AG04449 (cell line): ENCODE data around the gene ZNF771.
"Not testable (repeated sequence)": the region's sequence is repeated elsewhere in the genome, so short reads cannot be mapped to it uniquely, and the experiment has no call there.

ENCODE experiments used
- CTCF ChIA-PET: fragments of 350-600 bp; formaldehyde crosslinking; extraction: SDS; loops from one replicate; lab custom pipeline; 2021; ENCODE audit warnings: antibody characterized with exemption; lab: Yijun Ruan, JAX
- POLR2A ChIA-PET: fragments of 400-600, 350-600 bp; formaldehyde crosslinking; extraction: SDS; loops from one replicate; lab custom pipeline; 2020; ENCODE audit warnings: antibody characterized with exemption, inconsistent platforms; lab: Yijun Ruan, JAX
- DNase-seq: peaks from one replicate; pipeline ENCODE4 v3.0.0-alpha.2; 2010; ENCODE audit warnings: low read depth, low spot score
- H3K4me3 ChIP-seq: 2 replicates; pipeline ENCODE4 v1.5.1; 2011; ENCODE audit warnings: low read depth, mild to moderate bottlenecking, control low read depth, low read length
- CTCF ChIP-seq: IDR thresholded peaks from one replicate; pipeline ENCODE4 v1.5.1; 2011; ENCODE audit warnings: mild to moderate bottlenecking, moderate library complexity, low read length, control low read depth, inconsistent platforms; ENCODE audit not compliant: insufficient read depth; ENCODE audit errors: missing control alignments

Gene ZNF771

GRCh38 chr16:30456302-30456701 lies 48.9 kb downstream of the ZNF771 start:
- H3K4me3 ChIP-seq: no peak overlapping the region
- CTCF ChIA-PET: interaction anchor here (1.1 to 1.9 kb wide), 3 partner anchors 9 to 173 kb away, joined by 3 to 5 read pairs (median 5); no protein-coding TSS in a partner anchor
- DNase-seq: no peak
- POLR2A ChIA-PET: interaction anchor here (0.8 kb wide), 1 partner anchor 11 kb away, joined by 3 read pairs; the partner anchor contains the start of gene SEPHS2
- TF ChIP-seq CTCF: no peak

GRCh38 chr16:30457256-30457655 lies 49.9 kb downstream of the ZNF771 start:
- TF ChIP-seq CTCF: no peak
- DNase-seq: no peak
- H3K4me3 ChIP-seq: no peak overlapping the region
- ChIA-PET CTCF (interaction anchor here (0.6 to 2.1 kb wide), 5 partner anchors 9 to 172 kb away, joined by 3 to 15 read pairs (median 3); partner anchors contain the start of gene ZNF747), POLR2A (interaction anchor here (0.8 kb wide), 1 partner anchor 12 kb away, joined by 3 read pairs; the partner anchor contains the start of gene SEPHS2)

GRCh38 chr16:30457743-30458560 lies 50.5 kb downstream of the ZNF771 start:
- POLR2A ChIA-PET: no interaction called here
- H3K4me3 ChIP-seq: no peak overlapping the region
- CTCF ChIA-PET: interaction anchor here (0.8 to 2.1 kb wide), 3 partner anchors 10 to 172 kb away, joined by 3 to 15 read pairs (median 5); partner anchors contain the start of gene ZNF747
- TF ChIP-seq CTCF: no peak
- no peak for DNase-seq

GRCh38 chr16:30458561-30459394 lies 51.4 kb downstream of the ZNF771 start:
- no peak for TF ChIP-seq CTCF
- no peak for DNase-seq
- H3K4me3 ChIP-seq: no peak overlapping the region
- POLR2A ChIA-PET: no interaction called here
- CTCF ChIA-PET: interaction anchor here (2.1 to 3.8 kb wide), 2 partner anchors 9 to 11 kb away, joined by 15 to 22 read pairs; no protein-coding TSS in a partner anchor

GRCh38 chr16:30459456-30459855 lies 52.0 kb downstream of the ZNF771 start:
- H3K4me3 ChIP-seq: no peak overlapping the region
- DNase-seq: no peak
- no peak for TF ChIP-seq CTCF
- POLR2A ChIA-PET: no interaction called here
- CTCF ChIA-PET: interaction anchor here (1.2 to 3.8 kb wide), 2 partner anchors 10 to 15 kb away, joined by 3 to 22 read pairs; no protein-coding TSS in a partner anchor

- POLR2A ChIA-PET: interaction anchor here (1.1 kb wide), 1 partner anchor 66 kb away, joined by 3 read pairs; no protein-coding TSS in a partner anchor
Measured at GRCh38 chr16:30461426-30461825, 54.0 kb downstream of the ZNF771 start.

More at GRCh38 chr16:30461426-30461825, 54.0 kb downstream of the ZNF771 start:
- DNase-seq, H3K4me3 ChIP-seq: not testable (repeated sequence)
- CTCF ChIA-PET: interaction anchor here (0.6 to 3.8 kb wide), 3 partner anchors 10 to 42 kb away, joined by 3 to 22 read pairs (median 4); no protein-coding TSS in a partner anchor
